Stimulated activated CD8-positive, alpha-beta memory T cell treated with anti-CD3 and anti-CD28 coated beads, Interleukin-4, amount 100 ng/mL, for 48 hours (primary cell): Measurements from ENCODE around the gene OPCML.

Experiments used
- DNase-seq: peaks from one replicate; pipeline ENCODE4 v3.0.0-alpha.2; 2020

The OPCML gene

GRCh38 chr11:132818951-132819350 lies 713.4 kb downstream of the OPCML start:
- no peak for DNase-seq

GRCh38 chr11:132817387-132817786 lies 714.9 kb downstream of the OPCML start:
- no peak for DNase-seq

GRCh38 chr11:132814410-132814809 lies 717.9 kb downstream of the OPCML start:
- no peak for DNase-seq

GRCh38 chr11:132811649-132812048 lies 720.7 kb downstream of the OPCML start:
- no peak for DNase-seq

GRCh38 chr11:132809070-132809469 lies 723.2 kb downstream of the OPCML start:
- no peak for DNase-seq

- no peak for DNase-seq
These were observed 728.0 kb downstream of the OPCML start for GRCh38 chr11:132804258-132804657.

- no peak for DNase-seq
These were observed 728.9 kb downstream of the OPCML start for GRCh38 chr11:132803436-132803835.

- no peak for DNase-seq
These were observed 729.4 kb downstream of the OPCML start for GRCh38 chr11:132802947-132803346.

GRCh38 chr11:132793831-132794230 lies 738.5 kb downstream of the OPCML start:
- no peak for DNase-seq

GRCh38 chr11:132792341-132793140 lies 739.8 kb downstream of the OPCML start:
- no peak for DNase-seq

GRCh38 chr11:132790971-132791370 lies 741.3 kb downstream of the OPCML start:
- DNase-seq = no peak

GRCh38 chr11:132790466-132790865 lies 741.8 kb downstream of the OPCML start:
- no peak for DNase-seq

- DNase-seq = no peak
These were observed 743.4 kb downstream of the OPCML start for GRCh38 chr11:132788816-132789325.

- DNase-seq = no peak
These were observed 746.4 kb downstream of the OPCML start for GRCh38 chr11:132785878-132786277.

GRCh38 chr11:132784441-132784840 lies 747.9 kb downstream of the OPCML start:
- no peak for DNase-seq

- no peak for DNase-seq
These were observed 750.2 kb downstream of the OPCML start for GRCh38 chr11:132782102-132782501.

- DNase-seq = no peak
These were observed 752.3 kb downstream of the OPCML start for GRCh38 chr11:132780046-132780445.

- no peak for DNase-seq
These were observed 752.8 kb downstream of the OPCML start for GRCh38 chr11:132779497-132779896.

- DNase-seq = no peak
These were observed 755.0 kb downstream of the OPCML start for GRCh38 chr11:132777067-132777975.

- no peak for DNase-seq
These were observed 758.5 kb downstream of the OPCML start for GRCh38 chr11:132773751-132774150.

- no peak for DNase-seq
These were observed 759.4 kb downstream of the OPCML start for GRCh38 chr11:132772703-132773545.

- no peak for DNase-seq
These were observed 760.6 kb downstream of the OPCML start for GRCh38 chr11:132771746-132772145.
